ENCODE data around the gene UQCC3.
A peak's percentile ranks its signal among the peaks of the same experiment; 100 is the strongest.
"Not testable (repeated sequence)": the region's sequence is repeated elsewhere in the genome, so short reads cannot be mapped to it uniquely, and the experiment has no call there.

UQCC3 gene

DNA sequence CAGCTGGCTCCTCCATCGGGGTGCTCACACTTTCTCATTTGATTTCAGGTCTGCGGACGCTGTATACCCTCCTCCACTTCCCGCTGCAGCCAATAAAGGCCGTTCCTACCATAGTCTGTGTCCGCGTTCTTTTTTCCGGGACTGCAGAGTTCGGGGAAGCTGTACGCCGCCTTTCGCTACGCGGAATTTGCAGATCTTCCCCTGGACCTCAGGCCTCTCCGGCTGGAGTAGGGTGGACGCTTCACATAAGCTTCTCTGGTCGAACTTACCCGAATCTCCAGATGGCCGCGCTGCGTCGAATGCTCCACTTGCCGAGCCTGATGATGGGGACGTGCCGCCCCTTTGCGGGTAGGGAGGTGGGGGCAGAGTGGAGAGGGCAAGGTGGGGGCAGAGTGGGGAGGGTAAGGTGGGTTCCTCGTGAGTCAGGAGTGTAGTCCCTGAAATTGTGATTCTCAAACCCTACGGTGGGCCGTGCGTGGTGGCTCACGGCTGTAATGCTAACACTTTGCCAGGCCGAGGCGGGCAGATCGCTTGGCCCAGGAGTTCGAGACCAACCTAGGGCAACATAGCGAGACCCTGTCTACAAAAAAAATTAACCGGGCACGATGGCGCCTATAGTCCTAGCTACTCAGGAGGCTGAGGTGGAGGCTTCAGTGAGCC lies 5.7 kb upstream of the UQCC3 start:
- DNase-seq (ENCODE audit: low read depth) = peak; percentile 40

DNA sequence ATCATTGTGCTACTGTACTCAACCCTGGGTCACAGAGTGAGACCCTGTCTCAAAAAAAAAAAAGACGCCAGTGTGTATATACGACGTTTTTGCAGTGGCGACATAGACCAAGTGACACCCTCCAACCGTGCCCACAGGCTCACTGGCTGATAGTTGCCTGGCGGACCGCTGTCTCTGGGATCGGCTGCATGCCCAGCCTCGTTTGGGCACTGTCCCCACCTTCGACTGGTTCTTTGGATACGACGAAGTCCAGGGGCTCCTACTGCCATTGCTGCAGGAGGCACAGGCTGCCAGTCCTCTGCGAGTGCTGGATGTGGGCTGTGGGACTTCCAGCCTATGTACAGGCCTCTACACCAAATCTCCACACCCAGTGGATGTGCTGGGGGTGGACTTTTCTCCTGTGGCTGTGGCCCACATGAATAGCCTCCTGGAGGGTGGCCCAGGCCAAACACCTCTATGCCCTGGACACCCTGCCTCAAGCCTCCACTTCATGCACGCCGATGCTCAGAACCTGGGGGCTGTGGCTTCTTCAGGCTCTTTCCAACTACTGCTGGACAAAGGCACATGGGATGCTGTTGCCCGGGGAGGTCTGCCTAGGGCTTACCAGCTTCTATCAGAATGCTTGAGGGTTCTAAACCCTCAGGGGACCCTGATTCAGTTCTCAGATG lies 5.1 kb upstream of the UQCC3 start:
- no peak for DNase-seq (ENCODE audit: low read depth)

DNA sequence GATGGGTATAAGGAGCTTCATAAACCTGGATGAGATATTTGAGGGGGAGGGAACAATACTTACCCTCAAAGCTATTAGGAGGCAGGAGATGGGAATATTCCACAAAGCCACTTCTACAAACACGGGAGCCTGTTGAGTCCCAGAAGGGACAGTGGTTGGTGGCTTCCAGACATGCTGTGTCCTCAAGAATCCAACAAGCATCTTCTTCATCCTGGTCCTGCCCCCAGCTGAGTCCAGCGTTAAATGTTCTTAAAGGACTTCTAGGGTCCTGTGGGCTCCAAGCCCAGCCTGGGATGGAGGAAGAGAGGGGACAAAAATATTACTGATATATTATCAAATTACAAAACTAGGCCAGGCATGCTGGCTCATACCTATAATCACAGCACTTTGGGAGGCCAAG lies 4.0 kb upstream of the UQCC3 start:
- no peak for DNase-seq (ENCODE audit: low read depth)

DNA sequence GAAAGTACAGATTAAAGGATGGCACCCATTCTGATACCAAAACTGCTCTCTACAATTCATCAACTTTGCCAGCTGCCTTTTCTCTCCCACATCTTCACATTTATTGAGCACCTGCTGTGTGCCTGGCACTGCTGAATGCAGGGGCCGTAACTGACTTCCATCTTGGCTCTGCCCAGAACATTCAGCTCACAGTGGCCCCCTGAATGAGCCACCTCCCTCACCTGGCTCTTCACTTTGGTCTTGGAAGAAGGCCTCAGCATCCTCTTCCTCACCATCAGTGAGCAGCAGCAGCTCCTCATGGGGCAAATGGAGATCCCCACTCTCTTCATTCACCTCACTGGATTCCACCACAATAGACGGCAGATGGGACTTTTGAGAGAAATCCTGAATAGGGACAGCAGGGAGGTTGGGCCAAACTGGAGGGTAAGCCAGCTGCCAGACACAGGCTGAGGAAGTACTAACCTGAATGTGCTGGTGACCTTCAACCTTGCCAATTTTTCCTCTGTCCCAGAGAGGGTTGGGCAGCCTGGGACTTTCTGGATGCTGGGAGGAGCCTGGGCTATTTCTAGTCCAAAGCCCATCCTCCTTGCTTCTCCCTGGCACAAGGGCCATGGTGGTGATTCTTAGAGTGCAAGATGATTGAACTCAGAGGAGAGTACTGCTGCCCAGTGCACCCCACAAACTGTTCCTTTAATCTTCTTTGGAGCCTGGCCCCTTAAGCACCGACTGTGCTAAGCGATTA lies 1.9 kb upstream of the UQCC3 start:
- no peak for DNase-seq (ENCODE audit: low read depth)

DNA sequence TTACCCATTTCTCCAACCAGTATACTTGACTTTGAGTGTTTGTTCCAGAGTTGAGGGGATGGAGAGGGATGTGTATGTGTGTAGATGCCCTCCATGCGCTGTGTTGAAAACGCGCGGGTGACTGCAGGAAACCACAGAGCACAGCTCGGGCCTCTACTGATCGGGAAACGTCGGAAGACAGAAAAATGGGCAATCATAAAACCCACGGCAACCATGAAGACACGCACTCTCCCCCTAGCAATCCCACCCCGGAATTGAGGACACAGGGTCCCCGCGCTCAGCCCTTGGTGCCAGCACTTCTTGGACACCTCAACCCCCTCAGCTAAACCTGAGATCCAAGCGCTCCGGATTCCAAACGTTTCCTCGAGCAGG lies 251 bp upstream of the UQCC3 start:
- no peak for DNase-seq (ENCODE audit: low read depth)

DNA sequence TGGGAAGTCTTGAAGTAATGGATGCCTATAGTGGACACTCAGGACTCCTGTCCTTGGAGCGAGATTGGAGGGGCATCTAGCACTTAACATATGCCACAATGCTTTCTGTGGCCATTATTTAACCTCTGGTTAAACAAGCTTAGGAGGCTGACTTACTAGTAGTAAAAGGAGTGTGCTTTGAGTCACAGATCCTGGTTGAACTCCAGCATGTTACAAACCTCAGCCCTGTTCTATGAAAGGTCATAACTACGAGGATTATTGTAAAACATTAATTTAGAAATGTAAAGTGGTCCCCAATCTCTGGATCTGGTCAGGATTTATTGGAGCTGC lies 1.7 kb downstream of the UQCC3 start:
- DNase-seq (ENCODE audit: low read depth) = no peak

DNA sequence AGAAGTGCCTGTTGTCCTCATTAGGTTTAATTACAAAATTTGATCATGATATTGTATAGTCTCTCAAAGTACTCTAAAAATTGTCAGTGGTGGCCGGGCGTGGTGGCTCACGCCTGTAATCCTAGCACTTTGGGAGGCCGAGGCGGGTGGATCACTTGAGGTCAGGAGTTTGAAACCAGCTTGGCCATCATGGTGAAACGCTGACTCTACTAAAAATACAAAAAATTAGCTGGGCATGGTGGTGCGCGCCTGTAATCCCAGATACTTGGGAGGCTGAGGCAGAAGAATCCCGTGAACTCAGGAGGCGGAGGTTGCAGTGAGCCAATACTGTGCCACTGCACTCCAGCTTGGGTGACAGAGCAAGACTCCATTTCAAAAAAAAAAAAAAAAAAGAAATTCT lies 3.9 kb downstream of the UQCC3 start:
- not testable (repeated sequence) for DNase-seq (ENCODE audit: low read depth)

DNA sequence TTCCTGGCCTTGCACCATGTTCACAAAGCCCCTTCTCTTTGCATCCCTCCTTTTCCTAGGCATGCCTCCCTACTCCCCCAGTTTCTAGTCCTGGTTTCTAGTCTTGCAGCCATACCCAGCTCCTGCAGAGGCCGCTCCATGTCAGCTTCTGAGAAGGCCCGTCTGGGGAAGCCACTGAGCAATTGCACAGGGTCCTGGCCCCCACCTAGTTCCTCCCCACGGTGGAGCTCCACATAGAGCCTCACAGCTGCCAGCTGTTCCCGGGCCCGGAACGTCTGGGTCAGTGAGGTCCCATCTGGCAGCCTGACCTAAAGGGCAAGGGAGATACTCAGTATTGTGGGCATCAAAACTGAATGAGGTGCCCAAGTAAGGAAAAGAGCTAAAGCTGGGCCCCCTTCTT lies 5.2 kb downstream of the UQCC3 start:
- no peak for DNase-seq (ENCODE audit: low read depth)

DNA sequence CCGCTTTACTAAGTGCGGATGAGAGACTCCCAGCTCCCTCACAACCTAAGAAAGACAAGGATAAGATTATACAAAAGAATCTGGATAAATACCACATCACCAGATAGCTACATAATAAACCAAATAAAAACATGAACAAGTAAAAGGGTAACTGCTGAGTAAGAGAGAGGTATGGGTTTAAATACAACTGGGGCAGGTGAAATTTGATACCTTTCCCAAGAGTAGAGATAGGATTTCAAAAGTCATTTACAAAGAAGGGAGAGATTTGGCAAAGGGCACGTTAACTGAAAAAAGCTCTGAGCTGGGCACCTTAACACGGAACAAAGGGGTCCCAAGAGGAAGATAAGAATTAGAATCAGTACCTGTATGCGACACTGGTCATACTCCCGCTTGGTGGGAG lies 5.7 kb downstream of the UQCC3 start:
- no peak for DNase-seq (ENCODE audit: low read depth)

DNA sequence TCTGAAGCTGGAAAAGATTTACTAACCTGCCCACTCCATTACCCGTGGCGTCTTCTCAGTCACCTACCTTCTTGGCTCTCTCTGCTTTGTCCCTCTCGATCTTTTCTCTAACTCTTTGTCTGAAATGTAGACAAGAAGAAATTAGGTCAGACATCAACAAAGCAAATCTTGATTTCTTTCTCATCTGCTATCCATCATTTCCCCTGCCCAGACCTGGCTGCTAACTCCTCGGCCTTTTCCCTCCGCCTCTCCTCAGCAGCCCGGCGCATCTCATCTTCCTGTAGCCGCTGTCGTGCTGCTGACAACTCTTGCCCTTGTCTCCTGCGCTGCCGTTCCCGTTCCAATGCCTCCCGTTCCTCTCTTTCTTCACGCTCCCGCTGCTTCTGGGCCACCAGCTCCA lies 6.2 kb downstream of the UQCC3 start:
- DNase-seq (ENCODE audit: low read depth) = no peak

DNA sequence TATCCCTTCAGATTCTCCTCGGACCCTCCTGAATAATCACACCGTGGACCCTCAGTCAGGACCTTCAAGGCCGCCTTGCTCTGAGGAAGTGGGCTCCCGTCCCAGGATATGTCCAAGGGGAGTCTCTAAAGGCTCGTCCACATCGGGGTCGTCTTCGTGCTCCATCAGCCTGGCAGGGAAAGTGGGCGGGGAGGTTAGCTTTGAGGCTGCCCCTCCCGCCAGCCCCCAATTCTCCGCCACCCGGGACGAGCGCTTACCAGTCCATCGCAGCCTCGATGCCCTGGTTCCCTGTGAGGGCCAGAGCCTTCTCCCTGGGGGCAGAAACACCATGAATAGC lies 6.9 kb downstream of the UQCC3 start:
- no peak for DNase-seq (ENCODE audit: low read depth)

DNA sequence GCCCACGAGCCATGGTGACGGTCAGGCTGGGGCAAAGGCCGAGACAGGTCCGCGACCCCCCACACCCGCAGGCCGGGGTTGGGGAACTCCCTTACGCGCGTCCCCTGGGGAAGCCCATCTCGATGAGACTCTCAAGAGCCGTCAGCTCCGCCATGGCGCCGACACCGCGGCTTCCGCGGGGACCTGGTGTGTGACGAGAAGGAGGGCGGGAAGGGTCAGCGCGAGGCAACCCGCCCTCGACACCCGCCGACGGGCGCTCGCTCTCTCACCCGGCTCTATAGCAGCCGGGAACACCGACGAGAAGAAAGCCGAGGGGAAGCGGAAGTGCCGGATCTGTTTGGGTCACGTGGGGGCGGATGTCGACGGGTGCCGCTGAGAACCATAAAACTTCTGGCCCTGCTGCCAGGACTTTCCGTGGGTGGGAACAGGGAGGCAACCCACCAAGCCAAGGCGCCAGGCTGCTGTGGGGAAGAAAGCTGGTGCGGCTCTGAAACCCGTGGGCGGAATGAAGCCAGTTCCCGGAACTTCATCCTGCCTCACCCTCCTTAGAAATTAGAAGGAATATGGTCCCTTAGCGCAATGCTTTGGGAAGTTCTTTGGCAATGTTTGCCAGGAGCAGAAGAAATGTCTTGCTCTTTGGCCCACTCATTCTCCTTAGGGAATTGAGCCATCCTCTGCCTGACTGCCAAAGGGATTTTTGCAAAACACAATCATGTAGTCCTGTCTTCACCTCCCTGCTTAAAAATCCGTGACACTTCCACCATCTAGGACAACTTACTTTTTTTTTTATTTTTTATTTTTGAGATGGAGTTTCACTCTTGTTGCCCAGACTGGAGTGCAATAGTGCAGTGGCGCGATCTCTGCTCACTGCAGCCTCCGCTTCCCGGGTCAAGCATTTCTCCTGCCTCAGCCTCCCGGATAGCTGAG lies 7.6 kb downstream of the UQCC3 start, which contains the start of gene UBXN1:
UBXN1 (minus strand) TSS at position 304 of the 927 bp plus-strand sequence; CDS start at position 154, 150 bp downstream.
- DNase-seq (ENCODE audit: low read depth) = peak; percentile 53

DNA sequence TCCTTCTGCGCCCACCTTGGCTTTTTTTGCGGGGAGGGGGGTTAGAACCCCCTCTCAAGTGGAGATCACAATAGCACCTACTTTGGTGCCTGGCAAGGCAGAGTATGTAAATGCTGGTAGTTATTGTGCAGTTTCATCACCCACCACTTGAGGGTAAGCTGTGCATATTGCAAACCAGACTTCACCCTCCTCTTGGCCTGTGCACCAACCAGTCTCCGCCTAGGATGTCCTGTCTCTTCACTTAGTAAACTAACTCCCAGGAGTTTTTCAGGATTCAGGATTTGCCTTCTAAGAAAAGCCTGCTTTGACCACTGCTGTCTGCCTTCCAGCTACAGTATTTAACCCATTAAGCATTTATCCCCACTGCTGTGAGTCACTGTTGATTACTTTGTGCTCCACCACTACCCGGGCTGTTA lies 9.4 kb downstream of the UQCC3 start:
- no peak for DNase-seq (ENCODE audit: low read depth)

DNA sequence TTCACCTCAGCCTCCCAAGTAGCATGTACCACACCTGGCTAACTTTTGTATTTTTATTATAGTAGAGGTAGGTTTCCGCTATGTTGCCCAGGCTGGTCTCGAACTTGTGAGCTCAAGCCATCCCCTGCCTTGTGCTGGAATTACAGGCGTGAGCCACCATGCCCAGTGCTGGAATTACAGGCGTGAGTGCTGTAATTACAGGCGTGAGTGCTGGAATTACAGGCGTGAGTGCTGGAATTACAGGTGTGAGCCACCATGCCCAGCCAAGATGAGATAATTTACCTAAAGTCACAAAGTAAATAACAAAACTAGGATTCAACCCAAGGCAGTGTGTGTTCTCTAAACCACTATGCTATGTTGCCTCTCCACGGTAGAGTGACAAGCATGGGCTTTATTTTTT lies 11.0 kb downstream of the UQCC3 start:
- no peak for DNase-seq (ENCODE audit: low read depth)

DNA sequence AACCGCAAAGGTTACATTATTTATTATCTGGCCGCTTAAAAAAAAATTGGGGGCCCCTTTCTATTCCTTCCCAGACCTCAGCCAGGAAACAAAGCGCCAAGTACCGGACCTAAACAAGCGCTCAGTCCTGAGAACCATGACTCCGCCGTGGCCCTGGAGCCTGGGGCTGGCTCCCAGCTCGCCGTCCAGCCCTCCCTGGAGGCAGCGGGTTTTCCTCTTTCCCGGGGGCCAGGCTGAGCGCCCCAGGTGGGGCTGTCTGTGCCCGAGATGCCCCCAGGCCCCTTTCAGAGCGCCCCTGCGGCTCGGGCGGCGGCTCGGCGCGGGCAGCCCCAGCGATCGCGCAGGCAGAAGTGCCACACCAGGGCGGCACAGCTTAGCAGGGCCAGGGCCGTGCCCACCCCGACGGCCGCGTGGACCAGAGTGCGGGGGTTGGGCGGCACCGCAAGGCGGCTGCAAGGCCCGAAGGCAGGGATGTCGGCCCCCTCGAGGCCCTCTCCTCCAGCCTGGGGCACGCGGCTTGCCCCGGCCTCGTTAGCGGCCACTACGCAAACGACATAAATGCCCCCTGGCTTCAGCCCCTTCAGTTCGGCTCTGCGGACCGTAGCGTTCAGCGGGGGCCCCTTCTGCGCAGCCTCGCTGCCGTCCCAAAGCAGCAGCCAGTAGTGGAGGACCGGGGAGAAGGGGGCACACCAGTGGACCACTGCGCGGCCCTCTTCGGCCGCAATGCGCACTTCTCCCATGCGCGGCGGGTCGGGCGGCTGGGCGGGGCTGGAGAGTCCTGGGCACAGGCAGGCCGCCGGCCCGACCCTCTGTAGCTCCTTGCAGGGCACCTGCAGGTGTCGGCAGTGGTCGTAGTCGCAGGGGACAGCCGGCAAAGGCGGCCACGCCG lies 16.3 kb downstream of the UQCC3 start:
- no peak for DNase-seq (ENCODE audit: low read depth)

DNA sequence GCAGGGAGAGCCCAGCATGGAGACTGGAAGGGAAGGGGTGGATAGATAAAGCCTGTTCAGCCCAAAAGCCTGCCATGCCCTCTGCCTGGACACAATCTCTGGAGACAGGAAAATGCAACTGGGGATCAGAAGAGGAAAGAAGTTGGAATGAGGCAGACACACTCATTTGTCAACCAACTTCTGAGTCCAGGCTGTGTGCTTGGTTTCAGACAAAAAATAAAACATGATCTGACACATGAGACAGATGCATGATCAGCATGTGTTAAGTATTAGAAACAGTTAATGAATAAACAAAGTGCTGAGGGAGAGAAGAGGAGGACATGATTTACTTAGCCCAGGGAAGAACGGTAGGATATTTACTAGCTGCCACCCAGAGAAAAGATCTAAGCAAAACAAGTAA lies 17.0 kb downstream of the UQCC3 start:
- no peak for DNase-seq (ENCODE audit: low read depth)

DNA sequence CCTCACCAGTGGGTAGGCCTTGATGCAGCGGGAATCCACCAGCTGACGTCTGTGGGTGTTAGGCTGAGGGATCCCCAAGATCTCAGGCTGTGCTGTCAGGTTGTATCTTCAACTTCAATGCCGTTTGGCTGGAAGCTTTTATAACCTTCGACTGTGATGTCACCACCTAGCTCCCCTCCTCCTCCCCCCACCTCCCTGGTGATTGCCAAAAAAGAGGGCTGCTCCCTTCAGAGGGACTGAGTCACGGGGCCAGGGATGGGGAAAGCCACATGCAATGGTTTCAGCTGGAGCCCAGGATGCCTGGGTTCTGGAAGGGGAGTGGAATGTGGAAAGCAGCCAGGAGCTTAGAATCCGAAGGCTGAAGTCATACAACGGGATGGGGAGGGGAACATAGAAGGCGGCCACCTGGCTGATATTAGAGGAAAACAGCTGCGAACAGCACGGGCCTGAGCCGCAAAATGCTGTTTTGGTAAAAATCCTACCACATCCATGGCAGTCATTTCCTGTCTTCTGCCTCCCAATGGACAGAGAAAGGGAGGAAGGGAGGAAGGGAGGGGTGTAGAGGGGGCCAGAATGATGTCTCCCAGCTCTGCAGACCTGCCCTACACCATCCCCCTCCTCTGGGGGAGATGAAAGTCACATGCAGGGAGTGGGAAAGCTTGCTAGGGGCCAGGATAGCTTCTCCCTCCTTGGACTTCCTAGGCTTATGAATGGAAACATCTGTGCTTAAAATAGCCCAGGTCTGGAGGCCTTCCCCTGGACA lies 18.1 kb downstream of the UQCC3 start, which contains the start of gene LRRN4CL:
LRRN4CL (minus strand) TSS at position 110 of the 763 bp plus-strand sequence. CDS start 1,022 bp downstream, outside the sequence.
- no peak for DNase-seq (ENCODE audit: low read depth)

DNA sequence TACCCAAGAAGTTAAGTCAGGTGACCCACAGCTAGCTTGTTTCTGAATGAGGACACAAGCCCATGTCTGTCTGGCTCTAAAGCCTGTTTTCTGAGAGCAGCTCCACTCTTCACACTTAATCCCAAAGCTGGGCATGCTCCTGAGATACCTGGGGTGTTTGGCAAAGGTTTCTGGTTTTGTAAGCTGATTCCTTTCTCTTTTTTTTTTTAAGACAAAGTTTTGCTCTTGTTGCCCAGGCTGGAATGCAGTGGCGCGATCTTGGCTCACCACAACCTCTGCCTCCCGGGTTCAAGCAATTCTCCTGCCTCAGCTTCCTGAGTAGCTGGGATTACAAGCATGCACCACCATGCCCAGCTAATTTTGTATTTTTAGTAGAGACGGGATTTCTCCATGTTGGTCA lies 22.2 kb downstream of the UQCC3 start:
- DNase-seq (ENCODE audit: low read depth) = not testable (repeated sequence)

DNA sequence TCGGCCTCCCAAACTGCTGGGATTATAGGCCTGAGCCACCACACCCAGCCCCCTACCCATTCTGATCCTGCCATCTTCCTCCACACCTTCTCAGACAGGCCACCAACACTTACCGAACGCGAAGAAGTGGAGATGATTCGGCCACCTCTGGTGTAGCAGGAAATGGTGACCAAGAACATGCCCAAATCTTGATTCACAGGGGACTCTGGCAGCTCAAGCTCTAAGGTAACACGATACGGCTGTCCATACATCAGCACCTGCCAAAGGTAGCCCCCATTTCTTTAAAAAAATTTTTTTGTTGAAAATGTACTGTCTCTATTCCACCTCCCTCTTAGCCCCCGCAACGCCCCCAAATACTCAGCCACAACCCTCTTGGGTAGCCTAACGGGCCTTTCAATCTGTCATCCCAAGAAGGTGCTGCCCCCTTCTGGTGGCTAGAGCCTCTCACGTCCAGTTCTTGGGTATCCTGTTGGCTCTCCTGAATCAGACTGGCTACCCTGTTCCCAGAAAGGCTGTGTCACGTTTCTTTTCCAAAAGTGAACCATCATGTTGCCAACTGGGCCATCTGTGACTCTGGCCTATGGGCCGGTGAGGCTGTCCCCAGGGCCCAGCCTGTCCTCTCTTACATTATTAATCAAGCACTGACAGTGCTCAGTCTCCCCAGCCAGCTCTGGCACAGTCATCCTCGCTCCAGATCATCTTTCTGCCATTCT lies 23.1 kb downstream of the UQCC3 start:
- DNase-seq (ENCODE audit: low read depth) = peak; percentile 69

DNA sequence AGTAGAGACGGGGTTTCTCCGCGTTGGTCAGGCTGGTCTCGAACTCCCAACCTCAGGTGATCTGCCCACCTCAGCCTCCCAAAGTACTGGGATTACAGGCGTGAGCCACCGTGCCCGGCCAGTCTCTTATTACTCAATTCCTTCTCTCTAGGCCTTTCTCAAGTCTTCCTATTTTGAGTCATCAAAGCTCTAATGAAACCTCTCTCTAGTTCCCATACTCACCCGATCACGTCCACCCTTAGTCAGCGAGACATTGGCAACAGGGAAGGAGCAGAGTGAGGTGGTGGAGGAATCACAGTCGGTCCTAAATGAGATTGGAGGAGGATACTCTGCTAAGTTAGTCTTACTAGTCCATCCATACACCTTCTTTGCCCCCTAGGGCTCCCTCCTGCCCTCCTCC lies 30.8 kb downstream of the UQCC3 start:
- no peak for DNase-seq (ENCODE audit: low read depth)
